K562 (cell line): ENCODE data around the gene FAM149B1. TPM values are rescaled to one million over a fixed set of nuclear protein-coding genes. Genes with fewer than 3 reads are reported as not detected.

ENCODE experiments used
- CBX3 ChIP-seq, 2 experiments: IDR thresholded peaks; 1 replicate in 1 of 2; 2 replicates in 1 of 2; pipeline ENCODE4 v1.6.1; 2012; ENCODE audit warnings: inconsistent platforms in 2 of 2, low read length in 2 of 2, borderline replicate concordance in 1 of 2, control low read depth in 1 of 2
- DNMT1 ChIP-seq: fragments of 450-650 bp; IDR thresholded peaks from 2 replicates; pipeline ENCODE4 v1.6.1; 2016; ENCODE audit warnings: antibody characterized with exemption, mild to moderate bottlenecking
- KDM2B ChIP-seq: fragments of 250-450 bp; sonication (Bioruptor Pico); IDR thresholded peaks from 2 replicates; pipeline ENCODE4 v1.8.0; 2021; ENCODE audit warnings: mild to moderate bottlenecking, moderate library complexity
- PCBP1 ChIP-seq: fragments of 200-400 bp; formaldehyde crosslinking; IDR thresholded peaks from 2 replicates; pipeline ENCODE4 v1.6.1; 2018; ENCODE audit warnings: mild to moderate bottlenecking, low read depth, low read length; ENCODE audit not compliant: poor library complexity, severe bottlenecking
- POLR3G ChIP-seq: IDR thresholded peaks from 2 replicates; pipeline ENCODE4 v1.6.1; 2011; ENCODE audit not compliant: insufficient read length, insufficient replicate concordance; ENCODE audit errors: extremely low read depth
- RHOXF2B ChIP-seq: fragments of 250-450 bp; sonication (Bioruptor Pico); conservative IDR thresholded peaks from 2 replicates; pipeline ENCODE4 v1.5.1; 2021
- ZKSCAN3 ChIP-seq: fragments of 250-450 bp; sonication (Bioruptor Pico); IDR thresholded peaks from 2 replicates; pipeline ENCODE4 v1.4.0; 2020
- ZNF121 ChIP-seq: sonication (generic); formaldehyde crosslinking; conservative IDR thresholded peaks from 2 replicates; pipeline ENCODE4 v1.8.0; 2022; ENCODE audit warnings: missing genetic modification reagents
- ZNF143 ChIP-seq: sonication (generic); formaldehyde crosslinking; IDR thresholded peaks from 2 replicates; pipeline ENCODE4 v1.9.0; 2022; ENCODE audit warnings: mild to moderate bottlenecking, missing genetic modification reagents
- ZNF696 ChIP-seq: fragments of 250-450 bp; sonication (Bioruptor Pico); conservative IDR thresholded peaks from 2 replicates; pipeline ENCODE4 v1.4.0; 2020; ENCODE audit warnings: mild to moderate bottlenecking, moderate library complexity
- polyA plus RNA-seq, 8 experiments: library from polyadenylated mRNA; depleted of rRNA in 4 of 8; stranded (reverse) in 5 of 8; unstranded in 3 of 8; fragments of >200 nt; fragmentation: Nextera tagmentation in 2 of 8; fragmentation: Illumina TruSeq in 1 of 8; extraction: Ambion mirVana in 2 of 8; extraction: Trizol in 1 of 8; gene quantifications; 2 replicates each; pipeline versions ENCODE4 v1.2.1 to v1.2.3, GENCODE V29; 2011 to 2014; ENCODE audit warnings: inconsistent platforms in 1 of 8, missing spikeins in 1 of 8
- total RNA-seq, 7 experiments: library from RNA; depleted of rRNA in 6 of 7; stranded (reverse); fragments of >200 nt in 6 of 7; fragmentation: Illumina TruSeq in 2 of 7; extraction: Trizol in 2 of 7; gene quantifications; 2 replicates each; pipeline versions ENCODE4 v1.2.1 to v1.2.3, GENCODE V29; 2011 to 2021; ENCODE audit warnings: low replicate concordance in 1 of 7
- TF ChIP-seq, protein P1 (sequence below): fragments of 450-650 bp; conservative IDR thresholded peaks from 2 replicates; pipeline ENCODE4 v1.6.1; 2016; ENCODE audit warnings: missing genetic modification characterization, low read depth, mild to moderate bottlenecking, control low read depth, missing compliant biosample characterization
- TF ChIP-seq, protein P2 (sequence below): sonication (generic); formaldehyde crosslinking; IDR thresholded peaks from 2 replicates; pipeline ENCODE4 v1.8.1; 2023; ENCODE audit warnings: missing genetic modification reagents, mild to moderate bottlenecking, borderline replicate concordance
- TF ChIP-seq, protein P3 (sequence below): fragments of 450-650 bp; IDR thresholded peaks from 2 replicates; pipeline ENCODE4 v1.6.1; 2016; ENCODE audit warnings: missing biosample characterization, missing genetic modification characterization
- TF ChIP-seq, protein P4 (sequence below): IDR thresholded peaks from 2 replicates; pipeline ENCODE4 v1.6.1; 2011; ENCODE audit not compliant: insufficient read length; ENCODE audit errors: extremely low read depth
- TF ChIP-seq, protein P5 (sequence below): sonication (generic); formaldehyde crosslinking; IDR thresholded peaks from 2 replicates; pipeline ENCODE4 v1.8.0; 2022; ENCODE audit warnings: mild to moderate bottlenecking, missing genetic modification reagents
- TF ChIP-seq, protein P6 (sequence below): fragments of 250-450 bp; sonication (Bioruptor Pico); IDR thresholded peaks from 2 replicates; pipeline ENCODE4 v1.4.0; 2020; ENCODE audit warnings: borderline replicate concordance

FAM149B1 gene
- total and polyA plus RNA-seq, 9 of the 15 experiments (the other 6 are each of a cell fraction or from before 2014, with no cell fraction given), result 4.2 to 18.5 (median 9.3) TPM

DNA sequence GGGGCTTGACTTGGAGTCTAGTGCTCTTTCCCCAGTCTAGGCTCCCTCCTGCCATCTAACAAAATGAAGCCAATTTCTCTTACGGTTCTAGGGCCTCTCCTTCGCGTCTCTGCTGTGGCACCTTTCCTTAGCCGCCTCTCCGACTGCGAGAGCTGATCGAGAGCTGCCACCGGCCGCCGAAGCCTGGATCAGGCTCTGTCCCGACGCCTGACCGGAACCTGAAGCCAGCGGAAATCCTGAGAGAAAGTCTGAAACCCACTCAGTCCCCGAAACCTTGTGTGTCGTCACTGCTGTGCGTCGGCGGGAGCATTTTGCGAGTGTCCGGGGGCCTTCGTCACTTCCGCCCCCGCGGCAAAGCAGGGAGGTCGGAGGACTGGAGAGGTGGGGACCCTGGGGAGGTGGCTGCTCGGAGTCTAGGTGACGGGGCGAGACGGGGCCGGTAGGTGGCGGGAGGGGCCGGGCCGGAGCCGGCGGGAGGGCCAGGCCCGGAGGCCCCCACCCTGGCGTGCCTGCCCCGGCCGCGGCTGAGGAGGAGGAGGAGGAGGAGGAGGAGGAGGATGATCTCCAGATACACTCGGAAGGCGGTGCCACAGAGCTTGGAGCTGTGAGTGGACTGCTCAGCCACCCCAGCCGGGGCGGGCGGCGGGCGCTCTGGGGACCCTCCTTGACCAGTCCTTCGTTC lies at the start of gene FAM149B1, which contains the start of gene ECD (continued):
- TF ChIP-seq, protein P1, sequence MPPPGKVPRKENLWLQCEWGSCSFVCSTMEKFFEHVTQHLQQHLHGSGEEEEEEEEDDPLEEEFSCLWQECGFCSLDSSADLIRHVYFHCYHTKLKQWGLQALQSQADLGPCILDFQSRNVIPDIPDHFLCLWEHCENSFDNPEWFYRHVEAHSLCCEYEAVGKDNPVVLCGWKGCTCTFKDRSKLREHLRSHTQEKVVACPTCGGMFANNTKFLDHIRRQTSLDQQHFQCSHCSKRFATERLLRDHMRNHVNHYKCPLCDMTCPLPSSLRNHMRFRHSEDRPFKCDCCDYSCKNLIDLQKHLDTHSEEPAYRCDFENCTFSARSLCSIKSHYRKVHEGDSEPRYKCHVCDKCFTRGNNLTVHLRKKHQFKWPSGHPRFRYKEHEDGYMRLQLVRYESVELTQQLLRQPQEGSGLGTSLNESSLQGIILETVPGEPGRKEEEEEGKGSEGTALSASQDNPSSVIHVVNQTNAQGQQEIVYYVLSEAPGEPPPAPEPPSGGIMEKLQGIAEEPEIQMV (tag), result no peak
- TF ChIP-seq ZNF121 (CRISPR knock-in tag) (no peak), PCBP1 (peak; percentile 82), CBX3 (IDR thresholded peaks at IDR 0.05; ENCODE audit: borderline replicate concordance in 1 of 2, low read length in 2 of 2) (peak in 1 of 2 experiments; percentile 84; a peak in 2 of 3 replicates), DNMT1 (0 out of 2 replicates have a peak, but pooled peaks have one; percentile 28), ZNF143 (no peak), RHOXF2B (CRISPR knock-in tag) (no peak), KDM2B (no peak), ZNF696 (CRISPR knock-in tag) (no peak), ZKSCAN3 (CRISPR knock-in tag) (no peak), POLR3G (no peak)
- TF ChIP-seq, protein P2, sequence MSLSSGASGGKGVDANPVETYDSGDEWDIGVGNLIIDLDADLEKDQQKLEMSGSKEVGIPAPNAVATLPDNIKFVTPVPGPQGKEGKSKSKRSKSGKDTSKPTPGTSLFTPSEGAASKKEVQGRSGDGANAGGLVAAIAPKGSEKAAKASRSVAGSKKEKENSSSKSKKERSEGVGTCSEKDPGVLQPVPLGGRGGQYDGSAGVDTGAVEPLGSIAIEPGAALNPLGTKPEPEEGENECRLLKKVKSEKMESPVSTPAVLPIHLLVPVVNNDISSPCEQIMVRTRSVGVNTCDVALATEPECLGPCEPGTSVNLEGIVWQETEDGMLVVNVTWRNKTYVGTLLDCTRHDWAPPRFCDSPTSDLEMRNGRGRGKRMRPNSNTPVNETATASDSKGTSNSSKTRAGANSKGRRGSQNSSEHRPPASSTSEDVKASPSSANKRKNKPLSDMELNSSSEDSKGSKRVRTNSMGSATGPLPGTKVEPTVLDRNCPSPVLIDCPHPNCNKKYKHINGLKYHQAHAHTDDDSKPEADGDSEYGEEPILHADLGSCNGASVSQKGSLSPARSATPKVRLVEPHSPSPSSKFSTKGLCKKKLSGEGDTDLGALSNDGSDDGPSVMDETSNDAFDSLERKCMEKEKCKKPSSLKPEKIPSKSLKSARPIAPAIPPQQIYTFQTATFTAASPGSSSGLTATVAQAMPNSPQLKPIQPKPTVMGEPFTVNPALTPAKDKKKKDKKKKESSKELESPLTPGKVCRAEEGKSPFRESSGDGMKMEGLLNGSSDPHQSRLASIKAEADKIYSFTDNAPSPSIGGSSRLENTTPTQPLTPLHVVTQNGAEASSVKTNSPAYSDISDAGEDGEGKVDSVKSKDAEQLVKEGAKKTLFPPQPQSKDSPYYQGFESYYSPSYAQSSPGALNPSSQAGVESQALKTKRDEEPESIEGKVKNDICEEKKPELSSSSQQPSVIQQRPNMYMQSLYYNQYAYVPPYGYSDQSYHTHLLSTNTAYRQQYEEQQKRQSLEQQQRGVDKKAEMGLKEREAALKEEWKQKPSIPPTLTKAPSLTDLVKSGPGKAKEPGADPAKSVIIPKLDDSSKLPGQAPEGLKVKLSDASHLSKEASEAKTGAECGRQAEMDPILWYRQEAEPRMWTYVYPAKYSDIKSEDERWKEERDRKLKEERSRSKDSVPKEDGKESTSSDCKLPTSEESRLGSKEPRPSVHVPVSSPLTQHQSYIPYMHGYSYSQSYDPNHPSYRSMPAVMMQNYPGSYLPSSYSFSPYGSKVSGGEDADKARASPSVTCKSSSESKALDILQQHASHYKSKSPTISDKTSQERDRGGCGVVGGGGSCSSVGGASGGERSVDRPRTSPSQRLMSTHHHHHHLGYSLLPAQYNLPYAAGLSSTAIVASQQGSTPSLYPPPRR, result no peak
- TF ChIP-seq, protein P3, sequence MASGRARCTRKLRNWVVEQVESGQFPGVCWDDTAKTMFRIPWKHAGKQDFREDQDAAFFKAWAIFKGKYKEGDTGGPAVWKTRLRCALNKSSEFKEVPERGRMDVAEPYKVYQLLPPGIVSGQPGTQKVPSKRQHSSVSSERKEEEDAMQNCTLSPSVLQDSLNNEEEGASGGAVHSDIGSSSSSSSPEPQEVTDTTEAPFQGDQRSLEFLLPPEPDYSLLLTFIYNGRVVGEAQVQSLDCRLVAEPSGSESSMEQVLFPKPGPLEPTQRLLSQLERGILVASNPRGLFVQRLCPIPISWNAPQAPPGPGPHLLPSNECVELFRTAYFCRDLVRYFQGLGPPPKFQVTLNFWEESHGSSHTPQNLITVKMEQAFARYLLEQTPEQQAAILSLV (tag), result no peak
- TF ChIP-seq, protein P4, sequence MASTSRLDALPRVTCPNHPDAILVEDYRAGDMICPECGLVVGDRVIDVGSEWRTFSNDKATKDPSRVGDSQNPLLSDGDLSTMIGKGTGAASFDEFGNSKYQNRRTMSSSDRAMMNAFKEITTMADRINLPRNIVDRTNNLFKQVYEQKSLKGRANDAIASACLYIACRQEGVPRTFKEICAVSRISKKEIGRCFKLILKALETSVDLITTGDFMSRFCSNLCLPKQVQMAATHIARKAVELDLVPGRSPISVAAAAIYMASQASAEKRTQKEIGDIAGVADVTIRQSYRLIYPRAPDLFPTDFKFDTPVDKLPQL, result no peak
- TF ChIP-seq, protein P5, sequence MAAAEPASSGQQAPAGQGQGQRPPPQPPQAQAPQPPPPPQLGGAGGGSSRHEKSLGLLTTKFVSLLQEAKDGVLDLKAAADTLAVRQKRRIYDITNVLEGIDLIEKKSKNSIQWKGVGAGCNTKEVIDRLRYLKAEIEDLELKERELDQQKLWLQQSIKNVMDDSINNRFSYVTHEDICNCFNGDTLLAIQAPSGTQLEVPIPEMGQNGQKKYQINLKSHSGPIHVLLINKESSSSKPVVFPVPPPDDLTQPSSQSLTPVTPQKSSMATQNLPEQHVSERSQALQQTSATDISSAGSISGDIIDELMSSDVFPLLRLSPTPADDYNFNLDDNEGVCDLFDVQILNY (CRISPR knock-in tag), result no peak
- TF ChIP-seq, protein P6, sequence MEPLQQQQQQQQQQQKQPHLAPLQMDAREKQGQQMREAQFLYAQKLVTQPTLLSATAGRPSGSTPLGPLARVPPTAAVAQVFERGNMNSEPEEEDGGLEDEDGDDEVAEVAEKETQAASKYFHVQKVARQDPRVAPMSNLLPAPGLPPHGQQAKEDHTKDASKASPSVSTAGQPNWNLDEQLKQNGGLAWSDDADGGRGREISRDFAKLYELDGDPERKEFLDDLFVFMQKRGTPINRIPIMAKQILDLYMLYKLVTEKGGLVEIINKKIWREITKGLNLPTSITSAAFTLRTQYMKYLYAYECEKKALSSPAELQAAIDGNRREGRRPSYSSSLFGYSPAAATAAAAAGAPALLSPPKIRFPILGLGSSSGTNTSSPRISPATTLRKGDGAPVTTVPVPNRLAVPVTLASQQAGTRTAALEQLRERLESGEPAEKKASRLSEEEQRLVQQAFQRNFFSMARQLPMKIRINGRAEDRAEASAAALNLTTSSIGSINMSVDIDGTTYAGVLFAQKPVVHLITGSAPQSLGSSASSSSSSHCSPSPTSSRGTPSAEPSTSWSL (CRISPR knock-in tag), result no peak; the same call in 1 of the 2 replicates
